H1 (cell line): Measurements from ENCODE around the gene MEGF11.

ENCODE experiments used
- BCL11A ChIP-seq, 2 experiments: IDR thresholded peaks; one replicate each; pipeline ENCODE4 v1.6.1; 2011; ENCODE audit warnings: low read depth in 2 of 2, low read length in 2 of 2, mild to moderate bottlenecking in 2 of 2
- CEBPB ChIP-seq: IDR thresholded peaks from 2 replicates; pipeline ENCODE4 v1.6.1; 2012; ENCODE audit warnings: low read depth, low read length
- EGR1 ChIP-seq: IDR thresholded peaks from 2 replicates; pipeline ENCODE4 v1.6.1; 2011; ENCODE audit warnings: low read depth, low read length, borderline replicate concordance
- EP300 ChIP-seq, 2 experiments: IDR thresholded peaks; 1 replicate in 1 of 2; 2 replicates in 1 of 2; pipeline ENCODE4 v1.6.1; 2011 to 2012; ENCODE audit warnings: low read depth in 2 of 2, low read length in 2 of 2, mild to moderate bottlenecking in 2 of 2, borderline replicate concordance in 1 of 2, inconsistent platforms in 1 of 2, moderate library complexity in 1 of 2
- EZH2 ChIP-seq: fragments of 200-600 bp; sonication (generic); IDR thresholded peaks from 2 replicates; pipeline ENCODE4 v1.7.1; 2012; ENCODE audit warnings: low read depth, mild to moderate bottlenecking, moderate library complexity, low read length, inconsistent platforms; ENCODE audit not compliant: severe bottlenecking
- MAFK ChIP-seq: IDR thresholded peaks from 2 replicates; pipeline ENCODE4 v1.6.1; 2012; ENCODE audit warnings: low read depth, mild to moderate bottlenecking, improper control_type of control experiment, low read length
- POLR2A ChIP-seq, 2 experiments: IDR thresholded peaks; 1 replicate in 1 of 2; 2 replicates in 1 of 2; pipeline ENCODE4 v1.6.1; 2011; ENCODE audit warnings: low read depth in 2 of 2, low read length in 2 of 2, mild to moderate bottlenecking in 2 of 2; ENCODE audit errors: control extremely low read depth in 1 of 2
- SRF ChIP-seq: IDR thresholded peaks from 2 replicates; pipeline ENCODE4 v1.6.1; 2011; ENCODE audit warnings: mild to moderate bottlenecking, low read depth, low read length, moderate library complexity
- TCF12 ChIP-seq: IDR thresholded peaks from 2 replicates; pipeline ENCODE4 v1.6.1; 2011; ENCODE audit warnings: low read depth, mild to moderate bottlenecking, low read length
- TEAD4 ChIP-seq: IDR thresholded peaks from 2 replicates; pipeline ENCODE4 v1.6.1; 2012; ENCODE audit warnings: low read depth, low read length, inconsistent platforms, mixed read lengths
- TF ChIP-seq, protein P1 (sequence below), 3 experiments: IDR thresholded peaks; 1 replicate in 2 of 3; 2 replicates in 1 of 3; pipeline versions ENCODE4 v1.5.1 to v1.6.1; 2011; ENCODE audit warnings: low read length in 3 of 3, mild to moderate bottlenecking in 3 of 3, inconsistent platforms in 2 of 3, low read depth in 1 of 3, moderate library complexity in 1 of 3; ENCODE audit not compliant: insufficient read depth in 1 of 3; ENCODE audit errors: control extremely low read depth in 1 of 3
- TF ChIP-seq, protein P2 (sequence below): IDR thresholded peaks from 2 replicates; pipeline ENCODE4 v1.6.1; 2012; ENCODE audit warnings: inconsistent platforms
- TF ChIP-seq, protein P3 (sequence below): IDR thresholded peaks from 2 replicates; pipeline ENCODE4 v1.6.1; 2011; ENCODE audit warnings: low read length, improper control_type of control experiment

DNA sequence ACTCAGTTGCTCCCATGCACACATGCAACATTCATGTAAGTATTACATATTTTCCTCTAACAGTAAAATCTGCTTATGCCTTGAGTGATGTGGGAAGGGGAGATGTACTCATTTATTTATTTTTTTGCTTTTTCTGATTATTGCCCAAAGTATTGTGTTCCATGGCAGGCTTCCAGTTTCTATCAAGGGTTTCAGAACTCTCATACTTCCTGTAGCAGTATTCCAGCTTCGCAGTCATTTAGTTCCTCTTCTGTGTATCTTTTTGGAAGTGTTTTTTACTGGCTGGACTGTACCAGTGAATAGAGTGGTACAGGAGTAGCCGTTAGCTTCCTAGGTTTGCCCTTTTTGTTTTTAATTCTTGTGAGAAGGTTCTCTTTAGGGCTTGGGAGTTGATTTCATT lies 357.3 kb downstream of the MEGF11 start:
- no peak for TF ChIP-seq EZH2
- no peak for TF ChIP-seq SRF
- TF ChIP-seq, protein P1, sequence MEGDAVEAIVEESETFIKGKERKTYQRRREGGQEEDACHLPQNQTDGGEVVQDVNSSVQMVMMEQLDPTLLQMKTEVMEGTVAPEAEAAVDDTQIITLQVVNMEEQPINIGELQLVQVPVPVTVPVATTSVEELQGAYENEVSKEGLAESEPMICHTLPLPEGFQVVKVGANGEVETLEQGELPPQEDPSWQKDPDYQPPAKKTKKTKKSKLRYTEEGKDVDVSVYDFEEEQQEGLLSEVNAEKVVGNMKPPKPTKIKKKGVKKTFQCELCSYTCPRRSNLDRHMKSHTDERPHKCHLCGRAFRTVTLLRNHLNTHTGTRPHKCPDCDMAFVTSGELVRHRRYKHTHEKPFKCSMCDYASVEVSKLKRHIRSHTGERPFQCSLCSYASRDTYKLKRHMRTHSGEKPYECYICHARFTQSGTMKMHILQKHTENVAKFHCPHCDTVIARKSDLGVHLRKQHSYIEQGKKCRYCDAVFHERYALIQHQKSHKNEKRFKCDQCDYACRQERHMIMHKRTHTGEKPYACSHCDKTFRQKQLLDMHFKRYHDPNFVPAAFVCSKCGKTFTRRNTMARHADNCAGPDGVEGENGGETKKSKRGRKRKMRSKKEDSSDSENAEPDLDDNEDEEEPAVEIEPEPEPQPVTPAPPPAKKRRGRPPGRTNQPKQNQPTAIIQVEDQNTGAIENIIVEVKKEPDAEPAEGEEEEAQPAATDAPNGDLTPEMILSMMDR (IDR thresholded peaks at IDR 0.05; ENCODE audit: control extremely low read depth in 1 of 3, insufficient read depth in 1 of 3, low read depth in 1 of 3, low read length in 3 of 3): no peak
- TF ChIP-seq TEAD4: no peak
- TF ChIP-seq POLR2A (IDR thresholded peaks at IDR 0.05; ENCODE audit: control extremely low read depth in 1 of 2, low read depth in 2 of 2, low read length in 2 of 2): no peak
- TF ChIP-seq EP300 (IDR thresholded peaks at IDR 0.05; ENCODE audit: borderline replicate concordance in 1 of 2, low read depth in 2 of 2, low read length in 2 of 2): no peak
- no peak for TF ChIP-seq EGR1
- TF ChIP-seq, protein P2, sequence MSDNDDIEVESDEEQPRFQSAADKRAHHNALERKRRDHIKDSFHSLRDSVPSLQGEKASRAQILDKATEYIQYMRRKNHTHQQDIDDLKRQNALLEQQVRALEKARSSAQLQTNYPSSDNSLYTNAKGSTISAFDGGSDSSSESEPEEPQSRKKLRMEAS: no peak
- TF ChIP-seq, protein P3, sequence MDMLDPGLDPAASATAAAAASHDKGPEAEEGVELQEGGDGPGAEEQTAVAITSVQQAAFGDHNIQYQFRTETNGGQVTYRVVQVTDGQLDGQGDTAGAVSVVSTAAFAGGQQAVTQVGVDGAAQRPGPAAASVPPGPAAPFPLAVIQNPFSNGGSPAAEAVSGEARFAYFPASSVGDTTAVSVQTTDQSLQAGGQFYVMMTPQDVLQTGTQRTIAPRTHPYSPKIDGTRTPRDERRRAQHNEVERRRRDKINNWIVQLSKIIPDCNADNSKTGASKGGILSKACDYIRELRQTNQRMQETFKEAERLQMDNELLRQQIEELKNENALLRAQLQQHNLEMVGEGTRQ: no peak
- TF ChIP-seq TCF12: no peak
- no peak for TF ChIP-seq MAFK
- no peak for TF ChIP-seq BCL11A (IDR thresholded peaks at IDR 0.05; ENCODE audit: low read depth in 2 of 2, low read length in 2 of 2)
- no peak for TF ChIP-seq CEBPB
